ENCODE measurements around the gene LGALS9B. TPM values are rescaled to one million over a fixed set of nuclear protein-coding genes. Genes with fewer than 3 reads are reported as not detected.
A peak's percentile ranks its signal among the peaks of the same experiment; 100 is the strongest.
"Not testable (repeated sequence)": the region's sequence is repeated elsewhere in the genome, so short reads cannot be mapped to it uniquely, and the experiment has no call there.

LGALS9B gene
- total and polyA plus RNA-seq, 9 donors: not detected

GRCh38 chr17:20495420-20495819 is 28.1 kb upstream of the LGALS9B start:
- WGBS (ENCODE audit: insufficient coverage): no CpG with 5 or more reads among the region's 5 CpGs
- not testable (repeated sequence) for H3K36me3 ChIP-seq (ENCODE audit: control insufficient read depth, insufficient read depth, low read length); H3K4me3 ChIP-seq (ENCODE audit: low read length); H3K27me3 ChIP-seq (ENCODE audit: control insufficient read depth, insufficient read depth, low read length); H3K27ac ChIP-seq (ENCODE audit: low read length); H3K4me1 ChIP-seq (ENCODE audit: control insufficient read depth, insufficient read depth, low read length); DNase-seq; H3K9me3 ChIP-seq (replicated peaks; ENCODE audit: control insufficient read depth, low read depth, low read length)

- no CpG with 5 or more reads among the region's 9 CpGs for WGBS (ENCODE audit: insufficient coverage)
- H3K4me1 ChIP-seq (ENCODE audit: control insufficient read depth, insufficient read depth, low read length); H3K36me3 ChIP-seq (ENCODE audit: control insufficient read depth, insufficient read depth, low read length); H3K27me3 ChIP-seq (ENCODE audit: control insufficient read depth, insufficient read depth, low read length); H3K4me3 ChIP-seq (ENCODE audit: low read length); DNase-seq; H3K9me3 ChIP-seq (replicated peaks; ENCODE audit: control insufficient read depth, low read depth, low read length); H3K27ac ChIP-seq (ENCODE audit: low read length): not testable (repeated sequence)
These were observed 27.4 kb upstream of the LGALS9B start for GRCh38 chr17:20494735-20495134.

DNA sequence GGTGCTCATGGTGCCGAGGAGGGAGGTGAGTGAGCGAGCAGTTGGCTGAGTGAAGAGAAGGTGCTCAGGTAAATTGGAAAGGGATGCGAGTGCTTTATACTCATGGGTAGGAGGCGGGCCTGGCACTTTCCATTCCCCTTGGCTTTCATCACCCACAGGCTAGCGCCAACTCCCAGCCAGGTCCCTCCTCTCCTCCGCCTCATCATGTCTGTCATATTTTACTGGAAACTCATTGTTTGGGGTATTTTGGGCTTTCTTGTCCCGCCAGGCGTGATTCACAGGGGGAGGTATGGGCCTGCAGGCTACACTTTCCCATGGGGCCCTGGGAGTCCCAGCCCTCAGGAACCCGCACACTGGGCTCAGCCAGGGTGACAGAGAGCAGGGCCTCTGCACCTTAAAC is 26.8 kb upstream of the LGALS9B start:
- H3K27ac ChIP-seq (ENCODE audit: low read length); H3K27me3 ChIP-seq (ENCODE audit: control insufficient read depth, insufficient read depth, low read length); H3K4me3 ChIP-seq (ENCODE audit: low read length); H3K9me3 ChIP-seq (replicated peaks; ENCODE audit: control insufficient read depth, low read depth, low read length); H3K4me1 ChIP-seq (ENCODE audit: control insufficient read depth, insufficient read depth, low read length); H3K36me3 ChIP-seq (ENCODE audit: control insufficient read depth, insufficient read depth, low read length); DNase-seq: not testable (repeated sequence)
- no CpG with 5 or more reads among the region's 9 CpGs for WGBS (ENCODE audit: insufficient coverage)

- not testable (repeated sequence) for H3K36me3 ChIP-seq (ENCODE audit: control insufficient read depth, insufficient read depth, low read length); DNase-seq; H3K9me3 ChIP-seq (replicated peaks; ENCODE audit: control insufficient read depth, low read depth, low read length); H3K4me1 ChIP-seq (ENCODE audit: control insufficient read depth, insufficient read depth, low read length); H3K27me3 ChIP-seq (ENCODE audit: control insufficient read depth, insufficient read depth, low read length); H3K4me3 ChIP-seq (ENCODE audit: low read length); H3K27ac ChIP-seq (ENCODE audit: low read length)
- WGBS (ENCODE audit: insufficient coverage): no CpG with 5 or more reads among the region's 8 CpGs
These were observed 25.6 kb upstream of the LGALS9B start for GRCh38 chr17:20492971-20493370.

GRCh38 chr17:20492099-20492498 is 24.8 kb upstream of the LGALS9B start:
- H3K4me1 ChIP-seq (ENCODE audit: control insufficient read depth, insufficient read depth, low read length); H3K27me3 ChIP-seq (ENCODE audit: control insufficient read depth, insufficient read depth, low read length); DNase-seq; H3K36me3 ChIP-seq (ENCODE audit: control insufficient read depth, insufficient read depth, low read length); H3K9me3 ChIP-seq (replicated peaks; ENCODE audit: control insufficient read depth, low read depth, low read length); H3K4me3 ChIP-seq (ENCODE audit: low read length); H3K27ac ChIP-seq (ENCODE audit: low read length): not testable (repeated sequence)
- no CpG with 5 or more reads among the region's 6 CpGs for WGBS (ENCODE audit: insufficient coverage)

DNA sequence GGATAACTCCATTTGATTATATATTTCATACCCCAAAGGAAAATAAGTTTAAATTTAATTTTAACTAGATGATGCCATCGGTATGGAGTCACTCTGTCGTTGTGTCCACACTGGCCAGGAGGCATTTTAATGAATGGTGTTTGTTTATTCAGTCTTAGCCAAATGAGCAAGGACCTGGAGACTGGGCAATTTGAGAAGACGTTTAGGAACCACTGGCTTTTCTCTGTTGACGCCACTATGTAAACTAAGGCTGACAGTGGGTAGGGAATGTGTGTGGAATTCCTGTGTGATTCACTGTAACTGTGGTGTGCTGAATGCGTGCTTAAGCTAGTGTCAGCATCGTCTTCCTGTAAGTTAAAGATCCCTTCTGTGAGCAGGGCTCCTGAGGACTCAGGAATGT is 17.6 kb upstream of the LGALS9B start:
- not testable (repeated sequence) for H3K4me3 ChIP-seq (ENCODE audit: low read length); H3K4me1 ChIP-seq (ENCODE audit: control insufficient read depth, insufficient read depth, low read length); H3K27ac ChIP-seq (ENCODE audit: low read length); DNase-seq; H3K9me3 ChIP-seq (replicated peaks; ENCODE audit: control insufficient read depth, low read depth, low read length); H3K27me3 ChIP-seq (ENCODE audit: control insufficient read depth, insufficient read depth, low read length); H3K36me3 ChIP-seq (ENCODE audit: control insufficient read depth, insufficient read depth, low read length)
- no CpG with 5 or more reads among the region's 6 CpGs for WGBS (ENCODE audit: insufficient coverage)

- 34% methylated on average over 3 of the region's 8 CpGs for WGBS (ENCODE audit: insufficient coverage)
- not testable (repeated sequence) for H3K36me3 ChIP-seq (ENCODE audit: control insufficient read depth, insufficient read depth, low read length)
- peak; percentile 61 for DNase-seq
These were observed 12.7 kb upstream of the LGALS9B start for GRCh38 chr17:20479889-20480591.

GRCh38 chr17:20477398-20478071 is 10.2 kb upstream of the LGALS9B start:
- H3K27ac ChIP-seq (ENCODE audit: low read length); H3K9me3 ChIP-seq (replicated peaks; ENCODE audit: control insufficient read depth, low read depth, low read length); H3K4me1 ChIP-seq (ENCODE audit: control insufficient read depth, insufficient read depth, low read length); H3K27me3 ChIP-seq (ENCODE audit: control insufficient read depth, insufficient read depth, low read length); DNase-seq; H3K36me3 ChIP-seq (ENCODE audit: control insufficient read depth, insufficient read depth, low read length); H3K4me3 ChIP-seq (ENCODE audit: low read length): not testable (repeated sequence)
- WGBS (ENCODE audit: insufficient coverage): 89% methylated on average over 1 of the region's 4 CpGs

More at GRCh38 chr17:20479889-20480591, 12.7 kb upstream of the LGALS9B start:
- H3K9me3 ChIP-seq (replicated peaks; ENCODE audit: control insufficient read depth, low read depth, low read length); H3K27me3 ChIP-seq (ENCODE audit: control insufficient read depth, insufficient read depth, low read length); H3K4me3 ChIP-seq (ENCODE audit: low read length); H3K27ac ChIP-seq (ENCODE audit: low read length); H3K4me1 ChIP-seq (ENCODE audit: control insufficient read depth, insufficient read depth, low read length): not testable (repeated sequence)

DNA sequence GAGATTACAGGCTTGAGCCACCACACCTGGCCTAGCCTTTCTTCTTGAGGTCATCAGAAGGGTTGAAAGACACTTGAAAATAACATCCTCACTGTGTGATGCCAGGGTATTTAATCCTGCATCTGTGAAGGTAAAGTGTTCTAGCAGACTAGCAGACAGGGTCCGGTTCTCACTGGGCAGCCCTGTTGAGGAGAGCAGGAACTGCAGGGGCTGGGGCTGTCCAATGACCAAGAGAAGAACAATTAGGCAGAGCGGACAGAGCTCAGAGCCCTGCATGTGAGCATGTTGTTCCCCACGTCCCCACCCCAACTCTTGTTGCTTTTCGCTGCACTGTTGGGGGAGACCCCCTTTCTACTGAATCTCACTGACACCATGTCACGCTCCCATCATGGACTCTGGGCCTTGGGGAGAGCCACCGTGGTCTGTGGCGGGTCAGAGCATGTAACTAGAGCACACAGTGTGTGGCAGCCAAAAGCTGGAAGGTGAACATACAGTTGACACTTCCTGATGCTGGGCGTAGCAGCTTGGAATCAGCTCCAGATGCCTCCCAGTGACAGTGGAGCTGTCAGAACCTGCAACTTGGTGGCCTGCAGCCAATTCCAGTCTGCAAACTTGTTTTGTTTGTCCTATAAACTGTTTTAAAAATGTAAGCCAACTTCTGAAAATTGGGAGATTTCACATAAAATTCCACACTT is 7.9 kb upstream of the LGALS9B start:
- not testable (repeated sequence) for H3K9me3 ChIP-seq (replicated peaks; ENCODE audit: control insufficient read depth, low read depth, low read length); H3K4me1 ChIP-seq (ENCODE audit: control insufficient read depth, insufficient read depth, low read length); H3K27ac ChIP-seq (ENCODE audit: low read length); H3K27me3 ChIP-seq (ENCODE audit: control insufficient read depth, insufficient read depth, low read length); DNase-seq; H3K4me3 ChIP-seq (ENCODE audit: low read length); H3K36me3 ChIP-seq (ENCODE audit: control insufficient read depth, insufficient read depth, low read length)
- 100% methylated on average over 1 of the region's 8 CpGs for WGBS (ENCODE audit: insufficient coverage)

DNA sequence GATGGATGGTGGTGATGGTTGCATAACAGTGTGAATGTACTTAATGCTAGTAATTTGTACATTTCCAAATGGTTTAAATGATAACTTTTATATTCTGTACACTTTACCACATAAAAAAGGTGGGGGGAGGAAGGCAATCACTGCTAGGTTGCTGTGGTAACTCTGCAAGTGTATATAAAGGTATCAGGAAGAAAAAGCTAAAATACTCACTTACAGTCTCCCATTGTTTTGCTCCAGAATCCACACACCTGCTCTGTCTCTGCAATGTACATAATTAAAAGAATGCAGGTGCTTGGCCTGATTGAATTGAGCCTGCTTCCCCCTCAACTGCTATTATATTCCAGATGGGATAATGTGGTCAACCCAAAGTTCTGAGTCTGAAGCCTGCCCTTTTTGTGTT is 6.7 kb upstream of the LGALS9B start:
- H3K4me1 ChIP-seq (ENCODE audit: control insufficient read depth, insufficient read depth, low read length); H3K27me3 ChIP-seq (ENCODE audit: control insufficient read depth, insufficient read depth, low read length); H3K27ac ChIP-seq (ENCODE audit: low read length); H3K9me3 ChIP-seq (replicated peaks; ENCODE audit: control insufficient read depth, low read depth, low read length); H3K36me3 ChIP-seq (ENCODE audit: control insufficient read depth, insufficient read depth, low read length); DNase-seq; H3K4me3 ChIP-seq (ENCODE audit: low read length): not testable (repeated sequence)
